ENCODE results near the gene SMYD1. TPM values are rescaled to one million over a fixed set of nuclear protein-coding genes. Genes with fewer than 3 reads are reported as not detected.

The SMYD1 gene
- total and polyA plus RNA-seq, 2 donors from 2014 or later, result not detected

GRCh38 chr2:88049622-88050021 lies 18.0 kb upstream of the SMYD1 start:
- TF ChIP-seq CTCF (IDR thresholded peaks at IDR 0.05; ENCODE audit: borderline replicate concordance, extremely low read depth, insufficient read depth), result no peak
- Histone ChIP-seq H3K27me3 (ENCODE audit: control insufficient read depth, insufficient read depth, low read length) (no peaks in the 10 kb centered on the region), H3K9me3 (ENCODE audit: control insufficient read depth in 2 of 3, insufficient read depth in 1 of 3, low read length in 3 of 3) (no peaks in the 10 kb centered on the region), H3K36me3 (ENCODE audit: control insufficient read depth in 2 of 3, insufficient read depth in 3 of 3, low read length in 3 of 3) (no peaks in the 10 kb centered on the region), H3K9ac (ENCODE audit: low read length in 3 of 3) (no peak overlapping the region), H3K4me3 (ENCODE audit: low read length in 3 of 3) (no peak overlapping the region), H3K27ac (ENCODE audit: low read depth in 2 of 2, low read length in 2 of 2) (no peak overlapping the region), H3K4me1 (ENCODE audit: control insufficient read depth in 2 of 3, insufficient read depth in 2 of 3, low read depth in 1 of 3, low read length in 3 of 3) (peaks cover 0 to 17% (median 6%) of the 10 kb centered on the region in 3 donors)
- FAIRE-seq, result no peak
- intact Hi-C loops (cut with DNase I), result no loop called here
- no peak for DNase-seq

- TF ChIP-seq CTCF (IDR thresholded peaks at IDR 0.05; ENCODE audit: borderline replicate concordance, extremely low read depth, insufficient read depth), result no peak
- no peak for DNase-seq
- H3K36me3 ChIP-seq (ENCODE audit: control insufficient read depth in 2 of 3, insufficient read depth in 3 of 3, low read length in 3 of 3), result no peaks in the 10 kb centered on the region
- H3K27ac ChIP-seq (ENCODE audit: low read depth in 2 of 2, low read length in 2 of 2), result no peak overlapping the region
- intact Hi-C loops (cut with DNase I), result no loop called here
- H3K9me3 ChIP-seq (ENCODE audit: control insufficient read depth in 2 of 3, insufficient read depth in 1 of 3, low read length in 3 of 3), result no peaks in the 10 kb centered on the region
- H3K27me3 ChIP-seq (ENCODE audit: control insufficient read depth, insufficient read depth, low read length), result no peaks in the 10 kb centered on the region
- H3K9ac ChIP-seq (ENCODE audit: low read length in 3 of 3), result no peak overlapping the region
- no peak overlapping the region for H3K4me3 ChIP-seq (ENCODE audit: low read length in 3 of 3)
- FAIRE-seq, result no peak
- H3K4me1 ChIP-seq (ENCODE audit: control insufficient read depth in 2 of 3, insufficient read depth in 2 of 3, low read depth in 1 of 3, low read length in 3 of 3), result peaks cover 0 to 17% (median 11%) of the 10 kb centered on the region in 3 donors
Measured at GRCh38 chr2:88051792-88052191, 15.8 kb upstream of the SMYD1 start.

GRCh38 chr2:88053296-88053695 lies 14.3 kb upstream of the SMYD1 start:
- no peak for FAIRE-seq
- Histone ChIP-seq H3K9me3 (ENCODE audit: control insufficient read depth in 2 of 3, insufficient read depth in 1 of 3, low read length in 3 of 3) (no peaks in the 10 kb centered on the region), H3K9ac (ENCODE audit: low read length in 3 of 3) (no peak overlapping the region), H3K4me1 (ENCODE audit: control insufficient read depth in 2 of 3, insufficient read depth in 2 of 3, low read depth in 1 of 3, low read length in 3 of 3) (peaks cover 0 to 17% (median 11%) of the 10 kb centered on the region in 3 donors), H3K4me3 (ENCODE audit: low read length in 3 of 3) (no peak overlapping the region), H3K36me3 (ENCODE audit: control insufficient read depth in 2 of 3, insufficient read depth in 3 of 3, low read length in 3 of 3) (no peaks in the 10 kb centered on the region), H3K27me3 (ENCODE audit: control insufficient read depth, insufficient read depth, low read length) (no peaks in the 10 kb centered on the region), H3K27ac (ENCODE audit: low read depth in 2 of 2, low read length in 2 of 2) (no peak overlapping the region)
- no peak for TF ChIP-seq CTCF (IDR thresholded peaks at IDR 0.05; ENCODE audit: borderline replicate concordance, extremely low read depth, insufficient read depth)
- intact Hi-C loops (cut with DNase I), result no loop called here
- DNase-seq, result peak in 1 of 5 donors; percentile 48
